ENCODE measurements around the gene EPHA4.

DNA sequence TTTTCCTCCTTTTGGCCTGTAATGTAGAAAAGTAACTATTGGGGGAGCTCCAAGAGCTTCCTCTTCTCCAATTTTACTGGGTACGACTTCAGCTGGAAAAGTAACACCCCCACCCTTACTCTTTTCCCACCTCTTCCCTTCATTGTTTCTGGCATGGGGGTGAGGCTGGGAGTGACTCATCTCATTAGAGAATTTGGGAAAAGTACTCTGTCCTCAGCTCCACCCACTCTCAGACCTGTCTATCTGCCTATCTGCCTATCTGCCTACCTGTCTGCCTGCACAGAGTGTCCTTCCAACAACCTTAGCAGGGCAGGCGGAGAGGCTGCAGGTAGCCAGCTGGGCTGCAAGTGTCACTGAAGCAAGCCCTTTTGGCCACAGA is 93.6 kb downstream of the EPHA4 start:
- TF ChIP-seq CREB1 (IDR thresholded peaks at IDR 0.05; ENCODE audit: low read depth), result no peak
- TF ChIP-seq EP300 (IDR thresholded peaks at IDR 0.05; ENCODE audit: borderline replicate concordance), result no peak
- TF ChIP-seq YY1 (IDR thresholded peaks at IDR 0.05; ENCODE audit: low read depth), result no peak
